Breast epithelium (tissue), 3 donors: Measurements from ENCODE around the gene DGKI.

Experiments used
- POLR2A ChIP-seq: fragments of 450-650 bp; IDR thresholded peaks from one replicate; pipeline ENCODE4 v1.6.1; 2016; ENCODE audit warnings: antibody characterized with exemption, mild to moderate bottlenecking, moderate library complexity
- POLR2AphosphoS5 ChIP-seq, 3 donors: sonication (generic); formaldehyde crosslinking; IDR thresholded peaks; one replicate each; pipeline ENCODE4 v1.6.1; 2017; ENCODE audit warnings: antibody characterized with exemption in 3 of 3
- TF ChIP-seq, protein P1 (sequence below), 3 donors: fragments of 450-650 bp; IDR thresholded peaks; one replicate each; pipeline ENCODE4 v1.5.1; 2016 to 2017; ENCODE audit warnings: antibody characterized with exemption in 3 of 3, mild to moderate bottlenecking in 3 of 3, moderate library complexity in 3 of 3

- TF ChIP-seq, protein P1, sequence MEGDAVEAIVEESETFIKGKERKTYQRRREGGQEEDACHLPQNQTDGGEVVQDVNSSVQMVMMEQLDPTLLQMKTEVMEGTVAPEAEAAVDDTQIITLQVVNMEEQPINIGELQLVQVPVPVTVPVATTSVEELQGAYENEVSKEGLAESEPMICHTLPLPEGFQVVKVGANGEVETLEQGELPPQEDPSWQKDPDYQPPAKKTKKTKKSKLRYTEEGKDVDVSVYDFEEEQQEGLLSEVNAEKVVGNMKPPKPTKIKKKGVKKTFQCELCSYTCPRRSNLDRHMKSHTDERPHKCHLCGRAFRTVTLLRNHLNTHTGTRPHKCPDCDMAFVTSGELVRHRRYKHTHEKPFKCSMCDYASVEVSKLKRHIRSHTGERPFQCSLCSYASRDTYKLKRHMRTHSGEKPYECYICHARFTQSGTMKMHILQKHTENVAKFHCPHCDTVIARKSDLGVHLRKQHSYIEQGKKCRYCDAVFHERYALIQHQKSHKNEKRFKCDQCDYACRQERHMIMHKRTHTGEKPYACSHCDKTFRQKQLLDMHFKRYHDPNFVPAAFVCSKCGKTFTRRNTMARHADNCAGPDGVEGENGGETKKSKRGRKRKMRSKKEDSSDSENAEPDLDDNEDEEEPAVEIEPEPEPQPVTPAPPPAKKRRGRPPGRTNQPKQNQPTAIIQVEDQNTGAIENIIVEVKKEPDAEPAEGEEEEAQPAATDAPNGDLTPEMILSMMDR (IDR thresholded peaks at IDR 0.05), result no peak
- no peak for TF ChIP-seq POLR2AphosphoS5 (IDR thresholded peaks at IDR 0.05)
- no peak for TF ChIP-seq POLR2A
These were observed 211.6 kb downstream of the DGKI start for GRCh38 chr7:137635132-137635531.
